K562 (cell line): ENCODE measurements around the gene AK2. TPM values are rescaled to one million over a fixed set of nuclear protein-coding genes. Genes with fewer than 3 reads are reported as not detected.
A peak's percentile ranks its signal among the peaks of the same experiment; 100 is the strongest.

Experiments
- BDP1 ChIP-seq: IDR thresholded peaks from 3 replicates; pipeline ENCODE4 v1.6.1; 2011; ENCODE audit not compliant: insufficient read length, insufficient read depth
- HDAC2 ChIP-seq: fragments of 450-650 bp; IDR thresholded peaks from 2 replicates; pipeline ENCODE4 v1.6.1; 2016; ENCODE audit warnings: mild to moderate bottlenecking
- KDM4B ChIP-seq, 2 experiments: fragments of 450-650 bp in 1 of 2; sonication (generic) in 1 of 2; IDR thresholded peaks; 2 replicates each; pipeline ENCODE4 v1.6.1; 2016 to 2017; ENCODE audit warnings: borderline replicate concordance in 2 of 2, antibody characterized with exemption in 1 of 2, low read depth in 1 of 2, mild to moderate bottlenecking in 1 of 2
- KLF6 ChIP-seq: fragments of 250-450 bp; sonication (Bioruptor Pico); IDR thresholded peaks from 2 replicates; pipeline ENCODE4 v1.4.0; 2020; ENCODE audit warnings: mild to moderate bottlenecking, moderate library complexity, borderline replicate concordance
- NR2F6 ChIP-seq: fragments of 450-650 bp; formaldehyde crosslinking; IDR thresholded peaks from 2 replicates; pipeline ENCODE4 v1.4.0; 2020; ENCODE audit warnings: mild to moderate bottlenecking
- NRF1 ChIP-seq, 2 experiments: fragments of 450-650 bp; IDR thresholded peaks in 1 of 2; conservative IDR thresholded peaks in 1 of 2; 2 replicates each; pipeline ENCODE4 v1.6.1; 2014; ENCODE audit warnings: mild to moderate bottlenecking in 2 of 2
- RB1 ChIP-seq: fragments of 450-650 bp; IDR thresholded peaks from 2 replicates; pipeline ENCODE4 v1.6.1; 2017; ENCODE audit warnings: low read depth, mild to moderate bottlenecking
- SIN3A ChIP-seq, 2 experiments: fragments of 150-350 bp in 1 of 2; IDR thresholded peaks; 2 replicates each; pipeline ENCODE4 v1.6.1; 2011 to 2016; ENCODE audit warnings: borderline replicate concordance in 2 of 2, low read depth in 2 of 2, low read length in 2 of 2, mild to moderate bottlenecking in 2 of 2, moderate library complexity in 2 of 2; ENCODE audit not compliant: control insufficient read depth in 1 of 2
- SP1 ChIP-seq: sonication (generic); formaldehyde crosslinking; IDR thresholded peaks from 2 replicates; pipeline ENCODE4 v1.8.1; 2022; ENCODE audit warnings: mild to moderate bottlenecking, missing genetic modification reagents
- SREBF1 ChIP-seq: fragments of 150-350 bp; IDR thresholded peaks from 2 replicates; pipeline ENCODE4 v1.6.1; 2014; ENCODE audit warnings: antibody characterized with exemption, low read depth, low read length, borderline replicate concordance
- TAL1 ChIP-seq: fragments of 450-650 bp; IDR thresholded peaks from 2 replicates; pipeline ENCODE4 v1.6.1; 2016; ENCODE audit warnings: mild to moderate bottlenecking
- ZFP1 ChIP-seq: fragments of 450-650 bp; formaldehyde crosslinking; IDR thresholded peaks from 2 replicates; pipeline ENCODE4 v1.4.0; 2020; ENCODE audit warnings: mild to moderate bottlenecking, mixed read lengths
- ZNF143 ChIP-seq: sonication (generic); formaldehyde crosslinking; IDR thresholded peaks from 2 replicates; pipeline ENCODE4 v1.9.0; 2022; ENCODE audit warnings: mild to moderate bottlenecking, missing genetic modification reagents
- ZNF253 ChIP-seq: fragments of 250-450 bp; sonication (Bioruptor Pico); conservative IDR thresholded peaks from 2 replicates; pipeline ENCODE4 v1.6.1; 2021; ENCODE audit warnings: mild to moderate bottlenecking
- ZNF3 ChIP-seq: fragments of 250-450 bp; sonication (Bioruptor Pico); IDR thresholded peaks from 2 replicates; pipeline ENCODE4 v1.5.0; 2021; ENCODE audit warnings: mild to moderate bottlenecking, moderate library complexity
- ZNF444 ChIP-seq: fragments of 250-450 bp; sonication (Bioruptor Pico); IDR thresholded peaks from 2 replicates; pipeline ENCODE4 v1.4.0; 2020; ENCODE audit warnings: mild to moderate bottlenecking, moderate library complexity
- ZNF445 ChIP-seq: fragments of 250-450 bp; sonication (Bioruptor Pico); IDR thresholded peaks from 2 replicates; pipeline ENCODE4 v1.4.0; 2020; ENCODE audit warnings: low read depth, mild to moderate bottlenecking, moderate library complexity
- ZNF586 ChIP-seq: fragments of 450-650 bp; formaldehyde crosslinking; conservative IDR thresholded peaks from 2 replicates; pipeline ENCODE4 v1.4.0; 2020; ENCODE audit warnings: mild to moderate bottlenecking, moderate library complexity
- ZNF668 ChIP-seq: fragments of 250-450 bp; sonication (Bioruptor Pico); IDR thresholded peaks from 2 replicates; pipeline ENCODE4 v1.8.0; 2022; ENCODE audit warnings: mild to moderate bottlenecking, inconsistent platforms
- ZNF778 ChIP-seq: fragments of 450-650 bp; formaldehyde crosslinking; IDR thresholded peaks from 2 replicates; pipeline ENCODE4 v1.4.0; 2020; ENCODE audit warnings: mild to moderate bottlenecking, moderate library complexity
- ZZZ3 ChIP-seq: fragments of 450-650 bp; IDR thresholded peaks from 2 replicates; pipeline ENCODE4 v1.6.1; 2016; ENCODE audit warnings: antibody characterized with exemption, mild to moderate bottlenecking, moderate library complexity
- polyA plus RNA-seq, 8 experiments: library from polyadenylated mRNA; depleted of rRNA in 4 of 8; stranded (reverse) in 5 of 8; unstranded in 3 of 8; fragments of >200 nt; fragmentation: Nextera tagmentation in 2 of 8; fragmentation: Illumina TruSeq in 1 of 8; extraction: Ambion mirVana in 2 of 8; extraction: Trizol in 1 of 8; gene quantifications; 2 replicates each; pipeline versions ENCODE4 v1.2.1 to v1.2.3, GENCODE V29; 2011 to 2014; ENCODE audit warnings: inconsistent platforms in 1 of 8, missing spikeins in 1 of 8
- total RNA-seq, 7 experiments: library from RNA; depleted of rRNA in 6 of 7; stranded (reverse); fragments of >200 nt in 6 of 7; fragmentation: Illumina TruSeq in 2 of 7; extraction: Trizol in 2 of 7; gene quantifications; 2 replicates each; pipeline versions ENCODE4 v1.2.1 to v1.2.3, GENCODE V29; 2011 to 2021; ENCODE audit warnings: low replicate concordance in 1 of 7
- TF ChIP-seq, protein P1 (sequence below): sonication (generic); formaldehyde crosslinking; IDR thresholded peaks from 2 replicates; pipeline ENCODE4 v1.8.0; 2022; ENCODE audit warnings: mild to moderate bottlenecking, missing genetic modification reagents, borderline replicate concordance
- TF ChIP-seq, protein P2 (sequence below): fragments of 250-450 bp; sonication (Bioruptor Pico); IDR thresholded peaks from 2 replicates; pipeline ENCODE4 v1.4.0; 2020; ENCODE audit warnings: mild to moderate bottlenecking
- TF ChIP-seq, protein P3 (sequence below): IDR thresholded peaks from 2 replicates; pipeline ENCODE4 v1.6.1; 2011; ENCODE audit warnings: borderline replicate concordance, low read depth, mild to moderate bottlenecking, moderate library complexity, low read length; ENCODE audit not compliant: insufficient read depth, poor library complexity, severe bottlenecking

Gene AK2
- total and polyA plus RNA-seq, 9 of the 15 experiments (the other 6 are each of a cell fraction or from before 2014, with no cell fraction given), result 105 to 1,050 (median 509) TPM

DNA sequence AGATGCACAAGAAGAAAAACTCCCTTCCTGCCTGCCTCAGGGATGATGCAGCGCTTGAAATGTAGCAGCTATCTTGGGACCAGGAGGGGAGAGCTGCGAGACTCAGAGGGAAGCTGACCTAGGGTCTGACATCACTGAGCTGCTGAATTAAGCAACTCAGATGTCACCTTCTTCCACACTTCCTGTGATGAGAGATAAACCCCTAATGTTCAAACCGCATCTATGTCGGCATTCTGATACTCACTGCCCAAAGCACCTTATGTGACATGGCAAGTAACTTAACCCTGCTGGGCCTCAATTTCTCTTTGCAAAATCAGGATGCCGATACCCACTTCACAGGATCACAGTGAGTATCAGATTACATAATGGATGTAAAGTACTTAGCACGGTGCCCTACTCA lies 9.1 kb upstream of the AK2 start (continued):
- no peak for TF ChIP-seq KLF6 (CRISPR knock-in tag)
- TF ChIP-seq NR2F6 (CRISPR knock-in tag), result no peak
- TF ChIP-seq, protein P1, sequence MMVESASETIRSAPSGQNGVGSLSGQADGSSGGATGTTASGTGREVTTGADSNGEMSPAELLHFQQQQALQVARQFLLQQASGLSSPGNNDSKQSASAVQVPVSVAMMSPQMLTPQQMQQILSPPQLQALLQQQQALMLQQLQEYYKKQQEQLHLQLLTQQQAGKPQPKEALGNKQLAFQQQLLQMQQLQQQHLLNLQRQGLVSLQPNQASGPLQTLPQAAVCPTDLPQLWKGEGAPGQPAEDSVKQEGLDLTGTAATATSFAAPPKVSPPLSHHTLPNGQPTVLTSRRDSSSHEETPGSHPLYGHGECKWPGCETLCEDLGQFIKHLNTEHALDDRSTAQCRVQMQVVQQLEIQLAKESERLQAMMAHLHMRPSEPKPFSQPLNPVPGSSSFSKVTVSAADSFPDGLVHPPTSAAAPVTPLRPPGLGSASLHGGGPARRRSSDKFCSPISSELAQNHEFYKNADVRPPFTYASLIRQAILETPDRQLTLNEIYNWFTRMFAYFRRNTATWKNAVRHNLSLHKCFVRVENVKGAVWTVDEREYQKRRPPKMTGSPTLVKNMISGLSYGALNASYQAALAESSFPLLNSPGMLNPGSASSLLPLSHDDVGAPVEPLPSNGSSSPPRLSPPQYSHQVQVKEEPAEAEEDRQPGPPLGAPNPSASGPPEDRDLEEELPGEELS, result no peak
- TF ChIP-seq ZNF3 (CRISPR knock-in tag), result no peak
- no peak for TF ChIP-seq RB1
- no peak for TF ChIP-seq BDP1
- TF ChIP-seq SREBF1, result no peak
- TF ChIP-seq ZFP1 (CRISPR knock-in tag), result no peak
- TF ChIP-seq ZNF444 (CRISPR knock-in tag), result no peak
- TF ChIP-seq KDM4B (IDR thresholded peaks at IDR 0.05; ENCODE audit: borderline replicate concordance in 2 of 2, low read depth in 1 of 2), result no peak
- TF ChIP-seq ZNF253, result no peak
- TF ChIP-seq HDAC2, result no peak
- no peak for TF ChIP-seq SIN3A (IDR thresholded peaks at IDR 0.05; ENCODE audit: borderline replicate concordance in 2 of 2, control insufficient read depth in 1 of 2, low read depth in 2 of 2, low read length in 2 of 2)
- no peak for TF ChIP-seq ZNF586 (CRISPR knock-in tag)
- TF ChIP-seq ZNF778 (CRISPR knock-in tag), result no peak
- TF ChIP-seq, protein P2, sequence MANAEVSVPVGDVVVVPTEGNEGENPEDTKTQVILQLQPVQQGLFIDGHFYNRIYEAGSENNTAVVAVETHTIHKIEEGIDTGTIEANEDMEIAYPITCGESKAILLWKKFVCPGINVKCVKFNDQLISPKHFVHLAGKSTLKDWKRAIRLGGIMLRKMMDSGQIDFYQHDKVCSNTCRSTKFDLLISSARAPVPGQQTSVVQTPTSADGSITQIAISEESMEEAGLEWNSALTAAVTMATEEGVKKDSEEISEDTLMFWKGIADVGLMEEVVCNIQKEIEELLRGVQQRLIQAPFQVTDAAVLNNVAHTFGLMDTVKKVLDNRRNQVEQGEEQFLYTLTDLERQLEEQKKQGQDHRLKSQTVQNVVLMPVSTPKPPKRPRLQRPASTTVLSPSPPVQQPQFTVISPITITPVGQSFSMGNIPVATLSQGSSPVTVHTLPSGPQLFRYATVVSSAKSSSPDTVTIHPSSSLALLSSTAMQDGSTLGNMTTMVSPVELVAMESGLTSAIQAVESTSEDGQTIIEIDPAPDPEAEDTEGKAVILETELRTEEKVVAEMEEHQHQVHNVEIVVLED, result no peak
- TF ChIP-seq, protein P3, sequence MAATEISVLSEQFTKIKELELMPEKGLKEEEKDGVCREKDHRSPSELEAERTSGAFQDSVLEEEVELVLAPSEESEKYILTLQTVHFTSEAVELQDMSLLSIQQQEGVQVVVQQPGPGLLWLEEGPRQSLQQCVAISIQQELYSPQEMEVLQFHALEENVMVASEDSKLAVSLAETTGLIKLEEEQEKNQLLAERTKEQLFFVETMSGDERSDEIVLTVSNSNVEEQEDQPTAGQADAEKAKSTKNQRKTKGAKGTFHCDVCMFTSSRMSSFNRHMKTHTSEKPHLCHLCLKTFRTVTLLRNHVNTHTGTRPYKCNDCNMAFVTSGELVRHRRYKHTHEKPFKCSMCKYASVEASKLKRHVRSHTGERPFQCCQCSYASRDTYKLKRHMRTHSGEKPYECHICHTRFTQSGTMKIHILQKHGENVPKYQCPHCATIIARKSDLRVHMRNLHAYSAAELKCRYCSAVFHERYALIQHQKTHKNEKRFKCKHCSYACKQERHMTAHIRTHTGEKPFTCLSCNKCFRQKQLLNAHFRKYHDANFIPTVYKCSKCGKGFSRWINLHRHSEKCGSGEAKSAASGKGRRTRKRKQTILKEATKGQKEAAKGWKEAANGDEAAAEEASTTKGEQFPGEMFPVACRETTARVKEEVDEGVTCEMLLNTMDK, result no peak
- TF ChIP-seq ZNF668, result no peak
- peak; percentile 24; the same call in 1 of the 2 replicates for TF ChIP-seq TAL1
- TF ChIP-seq ZNF143 (CRISPR knock-in tag), result no peak
- no peak for TF ChIP-seq SP1 (CRISPR knock-in tag)
- no peak for TF ChIP-seq ZZZ3
- no peak for TF ChIP-seq ZNF445 (CRISPR knock-in tag)
- 0 out of 4 replicates have a peak, but pooled peaks of 1 of the 2 experiments have one; percentile 3 for TF ChIP-seq NRF1 (conservative IDR thresholded peaks at IDR 0.05 in 1 of 2, IDR thresholded peaks at IDR 0.05 in 1 of 2)
